Stomach (tissue), 4 donors: Measurements from ENCODE around the gene VDAC1.

Experiments used
- CTCF ChIP-seq, 7 experiments: fragments of 450-650 bp in 4 of 7; fragments of 200-600 bp in 3 of 7; sonication (generic) in 3 of 7; IDR thresholded peaks; one replicate each; pipeline ENCODE4 v1.5.1; 2016 to 2019; ENCODE audit warnings: antibody characterized with exemption in 7 of 7, control low read depth in 2 of 7, mild to moderate bottlenecking in 1 of 7
- POLR2A ChIP-seq, 4 donors: fragments of 450-650 bp; IDR thresholded peaks; one replicate each; pipeline ENCODE4 v1.6.1; 2016; ENCODE audit warnings: antibody characterized with exemption in 4 of 4, control low read depth in 2 of 4, mild to moderate bottlenecking in 1 of 4, moderate library complexity in 1 of 4

- TF ChIP-seq POLR2A (IDR thresholded peaks at IDR 0.05) (no peak), CTCF (IDR thresholded peaks at IDR 0.05) (no peak)
These were observed 6.7 kb downstream of the VDAC1 start for GRCh38 chr5:133998042-133998441.
